Right ventricle myocardium inferior (tissue), 1 donor: Measurements from ENCODE around the gene SLC12A3. TPM values are rescaled to one million over a fixed set of nuclear protein-coding genes. Genes with fewer than 3 reads are reported as not detected.
A peak's percentile ranks its signal among the peaks of the same experiment; 100 is the strongest.
"Not testable (repeated sequence)": the region's sequence is repeated elsewhere in the genome, so short reads cannot be mapped to it uniquely, and the experiment has no call there.

Source experiments
- ATAC-seq: fragments of 200-7000 bp; cut with Tn5 transposase; one replicate; pipeline ENCODE4 v1.9.1; 2020; ENCODE audit warnings: mild to moderate bottlenecking, moderate library complexity
- DNase-seq: peaks from one replicate; pipeline ENCODE4 v3.0.0; 2021; ENCODE audit errors: missing footprints
- intact Hi-C: fragments of 100-400 bp; cut with DNase I; formaldehyde crosslinking; loops from one replicate; pipeline ENCODE4 v1.11.0; 2022
- total RNA-seq: library from RNA; stranded (reverse); fragmentation: NEBNext Ultra II Directional; extraction: Animal tissue kit (Norgen Biotek cat#: 25700); gene quantifications from one replicate; pipeline ENCODE4 v1.2.1, GENCODE V29; 2021
- donor health status: DM: no; HTN: yes; CAD: no; lungs with severe emphysema.

Gene SLC12A3
- total RNA-seq, 1 donor from 2014 or later, result not detected

GRCh38 chr16:56883586-56883985, 18.6 kb downstream of the SLC12A3 start:
- intact Hi-C loops, result no loop called here
- no peak for ATAC-seq
- DNase-seq, result no peak

- intact Hi-C loops, result no loop called here
- ATAC-seq (no peak), DNase-seq (peak; percentile 66)
Observed at GRCh38 chr16:56884026-56884582, 19.1 kb downstream of the SLC12A3 start.

- intact Hi-C loops, result not testable (repeated sequence)
- peak; percentile 42 for DNase-seq
Observed at GRCh38 chr16:56884929-56885328, 19.9 kb downstream of the SLC12A3 start.

GRCh38 chr16:56885446-56886162, 20.6 kb downstream of the SLC12A3 start:
- DNase-seq, result peak; percentile 34
- intact Hi-C loops, result no loop called here
- ATAC-seq, result no peak

More at GRCh38 chr16:56884929-56885328, 19.9 kb downstream of the SLC12A3 start:
- ATAC-seq, result not testable (repeated sequence)

- intact Hi-C loops, result no loop called here
- no peak for ATAC-seq
- DNase-seq, result peak; percentile 20
Observed at GRCh38 chr16:56886296-56886695, 21.3 kb downstream of the SLC12A3 start.

- ATAC-seq (no peak), DNase-seq (peak; percentile 31)
- intact Hi-C loops, result no loop called here
Observed at GRCh38 chr16:56886826-56887225, 21.8 kb downstream of the SLC12A3 start.

GRCh38 chr16:56888806-56889205, 23.8 kb downstream of the SLC12A3 start:
- ATAC-seq (no peak), DNase-seq (peak; percentile 33)
- intact Hi-C loops, result no loop called here

DNA sequence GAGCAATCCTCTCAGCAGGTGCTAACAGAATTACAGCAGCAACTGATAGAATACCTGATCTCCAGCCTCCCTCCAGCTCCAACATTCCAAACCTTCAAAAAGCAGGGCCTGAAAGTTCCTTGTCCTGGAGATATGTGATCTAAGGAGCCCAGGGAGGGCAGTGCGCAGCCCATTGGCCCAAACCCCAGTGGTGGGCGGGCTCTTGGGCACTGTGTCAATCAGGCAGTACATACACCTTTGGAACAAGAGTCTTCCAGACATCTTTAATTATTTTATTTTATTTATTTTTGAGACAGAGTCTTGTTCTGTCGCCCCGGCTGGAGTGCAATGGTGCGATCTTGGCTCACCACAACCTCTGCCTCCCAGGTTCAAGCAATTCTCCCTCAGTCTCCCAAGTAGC, 24.2 kb downstream of the SLC12A3 start:
- DNase-seq (peak; percentile 28), ATAC-seq (no peak)
- intact Hi-C loops, result no loop called here

DNA sequence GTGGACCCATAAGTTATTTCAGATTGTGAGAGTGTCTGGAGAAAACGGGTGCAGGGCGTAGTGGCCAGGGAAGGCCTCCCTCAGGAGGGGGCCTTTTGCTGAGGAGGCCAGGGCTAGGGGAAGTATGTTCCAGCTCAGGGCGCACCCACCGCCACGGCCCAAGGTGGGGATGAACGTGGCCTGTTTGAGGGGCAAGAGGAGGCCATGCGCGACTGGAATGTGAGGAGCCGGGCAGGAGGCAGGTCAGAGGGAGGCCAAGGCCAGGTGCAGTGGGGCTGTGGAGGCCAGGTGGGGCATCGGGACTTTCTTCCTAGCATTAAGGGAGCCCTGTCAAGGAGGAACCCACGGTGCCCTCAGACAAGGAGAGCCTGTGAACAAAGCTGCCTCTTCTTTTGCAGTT, 26.7 kb downstream of the SLC12A3 start:
- ATAC-seq (peak; percentile 28), DNase-seq (no peak)
- intact Hi-C loops, result no loop called here

GRCh38 chr16:56892705-56893104, 27.7 kb downstream of the SLC12A3 start:
- intact Hi-C loops, result no loop called here
- ATAC-seq (no peak), DNase-seq (peak; percentile 20)

DNA sequence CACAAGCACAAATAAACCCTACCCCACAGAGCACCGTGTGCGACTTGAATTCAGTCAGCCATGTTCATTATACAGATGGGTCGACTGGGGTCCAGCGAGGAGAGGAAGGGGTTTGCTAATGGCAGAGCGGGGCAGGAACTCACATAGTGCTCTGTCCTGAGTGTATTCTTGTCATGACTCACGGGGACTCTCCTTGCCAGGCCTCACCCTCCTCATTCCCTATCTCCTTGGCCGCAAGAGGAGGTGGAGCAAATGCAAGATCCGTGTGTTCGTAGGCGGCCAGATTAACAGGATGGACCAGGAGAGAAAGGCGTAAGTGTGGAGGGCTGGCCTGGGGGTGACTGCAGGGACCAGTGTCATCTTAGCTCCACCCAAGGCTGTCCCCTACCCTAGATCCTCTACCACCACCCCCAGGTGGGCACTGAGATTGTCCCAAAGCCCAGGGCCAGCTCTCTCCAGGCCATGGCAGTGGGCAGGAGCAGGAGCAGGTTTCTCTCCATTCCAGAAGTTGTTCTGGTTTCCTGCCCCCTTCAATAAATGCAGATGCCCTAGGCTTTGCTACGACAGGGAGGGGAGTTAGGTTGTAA, 29.4 kb downstream of the SLC12A3 start:
- intact Hi-C loops, result no loop called here
- ATAC-seq (no peak), DNase-seq (no peak)

DNA sequence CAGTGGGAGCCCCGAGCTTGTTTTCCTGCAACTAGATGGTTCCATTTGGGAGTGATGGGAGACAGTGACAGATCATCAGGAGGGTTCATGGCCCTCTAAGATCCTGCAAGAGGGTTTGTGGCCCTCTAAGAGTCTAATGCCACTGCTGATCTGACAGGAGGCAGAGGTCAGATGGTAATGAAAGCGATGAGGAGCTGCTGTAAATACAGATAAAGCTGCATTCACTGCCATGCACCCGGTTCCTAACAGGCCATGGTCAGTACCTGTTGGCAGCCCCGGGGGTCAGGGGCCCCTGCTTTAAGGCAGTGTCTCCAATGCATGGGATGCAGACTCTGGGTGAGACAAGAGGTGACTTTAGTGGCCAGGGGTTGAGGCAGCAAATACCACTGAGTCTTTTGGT, 30.8 kb downstream of the SLC12A3 start:
- ATAC-seq (no peak), DNase-seq (no peak)
- intact Hi-C loops, result no loop called here

- DNase-seq (no peak), ATAC-seq (no peak)
- intact Hi-C loops, result no loop called here
Observed at GRCh38 chr16:56896244-56896643, 31.2 kb downstream of the SLC12A3 start.

DNA sequence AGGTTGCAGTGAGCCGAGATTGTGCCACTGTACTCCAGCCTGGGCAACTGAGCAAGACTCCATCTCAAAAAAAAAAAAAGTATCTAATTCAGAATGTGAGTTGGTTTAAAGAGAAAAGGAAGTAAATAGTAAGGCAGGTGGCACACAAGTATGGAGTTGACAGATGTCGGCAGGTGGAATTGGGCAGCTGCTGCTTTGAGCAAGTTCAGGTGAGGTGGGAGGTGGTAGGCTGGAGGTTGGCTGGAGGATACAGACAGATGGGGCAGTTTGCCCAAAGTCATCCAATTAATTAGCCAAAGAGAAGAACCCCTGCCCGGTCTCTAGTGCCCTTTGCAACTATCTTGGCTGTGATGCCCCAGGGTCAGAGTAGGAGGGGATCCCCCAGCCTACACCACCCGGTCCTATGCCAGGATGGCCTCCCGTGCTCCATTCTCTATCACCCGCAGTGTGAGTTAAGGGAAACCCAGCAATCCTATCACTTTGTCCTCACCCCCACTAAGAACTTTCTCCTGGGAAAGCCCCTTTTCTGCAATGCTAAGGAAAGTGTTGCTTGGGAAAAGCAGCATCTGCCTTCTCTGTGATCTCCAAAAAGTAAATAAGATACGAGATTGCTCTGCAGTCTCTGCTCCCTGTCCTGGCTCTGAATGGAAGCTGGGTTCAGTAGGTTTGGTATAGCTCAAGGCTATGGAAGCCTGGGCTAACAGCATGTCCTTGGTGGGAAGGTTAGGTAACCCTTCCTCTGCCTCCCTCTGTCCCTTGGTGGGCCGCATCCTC, 32.2 kb downstream of the SLC12A3 start:
- ATAC-seq, result no peak
- intact Hi-C loops, result no loop called here
- DNase-seq, result peak; percentile 14

GRCh38 chr16:56898847-56899246, 33.8 kb downstream of the SLC12A3 start:
- no peak for ATAC-seq
- intact Hi-C loops, result no loop called here

GRCh38 chr16:56903866-56904265, 38.9 kb downstream of the SLC12A3 start:
- DNase-seq (no peak), ATAC-seq (no peak)
- intact Hi-C loops, result no loop called here

More at GRCh38 chr16:56898847-56899246, 33.8 kb downstream of the SLC12A3 start:
- DNase-seq, result no peak

DNA sequence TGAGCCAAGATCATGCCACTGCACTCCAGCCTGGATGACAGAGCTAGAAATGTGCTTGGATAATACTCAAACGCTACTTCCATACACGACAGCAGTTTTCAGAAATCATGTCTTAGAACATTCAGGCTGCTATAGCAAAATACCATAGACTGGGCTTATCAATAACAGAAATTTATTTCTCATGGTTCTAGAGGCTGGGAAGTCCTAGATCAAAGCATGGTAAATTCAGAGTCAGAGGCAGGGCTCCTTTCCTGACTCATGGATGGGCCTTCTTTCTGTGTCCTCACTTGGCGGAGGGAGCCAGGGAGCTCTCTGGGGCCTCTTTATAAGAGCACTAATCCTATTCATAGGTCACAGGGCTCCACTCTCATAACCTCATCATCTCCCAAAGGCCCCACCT, 42.4 kb downstream of the SLC12A3 start:
- ATAC-seq (no peak), DNase-seq (no peak)
- intact Hi-C loops, result no loop called here

GRCh38 chr16:56909527-56909979, 44.5 kb downstream of the SLC12A3 start:
- no peak for DNase-seq
- intact Hi-C loops, result no loop called here
- no peak for ATAC-seq

DNA sequence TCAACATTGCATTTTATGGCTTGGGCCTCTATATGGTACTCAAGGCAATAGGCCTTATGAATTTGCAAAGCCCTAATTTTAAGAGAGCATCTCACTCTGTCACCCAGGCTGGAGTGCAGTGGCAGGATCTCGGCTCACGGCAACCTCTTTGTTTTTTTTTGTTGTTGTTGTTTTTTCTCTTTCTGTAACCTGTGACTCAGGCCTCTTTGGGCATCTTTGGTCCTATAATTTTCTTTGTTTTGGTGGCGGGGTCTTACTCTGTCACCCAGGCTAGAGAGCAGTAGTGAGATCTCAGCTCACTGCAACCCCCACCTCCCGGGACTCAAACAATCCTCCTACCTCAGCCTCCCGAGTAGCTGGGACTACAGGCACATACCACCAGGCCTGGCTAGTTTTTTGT, 45.1 kb downstream of the SLC12A3 start:
- ATAC-seq (no peak), DNase-seq (no peak)
- intact Hi-C loops, result no loop called here
